ENCODE results near the gene ARAF.

DNA sequence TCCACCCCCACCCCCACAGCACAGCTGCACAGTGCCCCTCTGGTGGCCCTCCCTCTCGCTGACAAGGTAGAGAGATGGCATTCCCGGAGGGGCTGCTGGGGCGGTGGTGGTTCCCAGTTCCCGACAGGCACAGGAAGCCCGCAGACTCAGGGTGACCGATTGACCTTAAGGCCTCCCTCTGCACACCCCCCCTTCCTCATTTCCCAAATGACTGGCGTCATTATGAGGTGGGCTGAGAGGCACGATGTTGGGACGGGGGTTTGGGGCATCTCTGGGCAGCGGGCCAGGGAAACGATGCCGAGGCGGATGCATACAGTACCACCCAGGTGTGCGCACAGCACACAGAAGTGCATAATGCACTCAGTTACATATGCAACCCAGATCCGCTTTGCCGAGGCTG lies 17.7 kb downstream of the ARAF start:
- TF ChIP-seq, protein P1, sequence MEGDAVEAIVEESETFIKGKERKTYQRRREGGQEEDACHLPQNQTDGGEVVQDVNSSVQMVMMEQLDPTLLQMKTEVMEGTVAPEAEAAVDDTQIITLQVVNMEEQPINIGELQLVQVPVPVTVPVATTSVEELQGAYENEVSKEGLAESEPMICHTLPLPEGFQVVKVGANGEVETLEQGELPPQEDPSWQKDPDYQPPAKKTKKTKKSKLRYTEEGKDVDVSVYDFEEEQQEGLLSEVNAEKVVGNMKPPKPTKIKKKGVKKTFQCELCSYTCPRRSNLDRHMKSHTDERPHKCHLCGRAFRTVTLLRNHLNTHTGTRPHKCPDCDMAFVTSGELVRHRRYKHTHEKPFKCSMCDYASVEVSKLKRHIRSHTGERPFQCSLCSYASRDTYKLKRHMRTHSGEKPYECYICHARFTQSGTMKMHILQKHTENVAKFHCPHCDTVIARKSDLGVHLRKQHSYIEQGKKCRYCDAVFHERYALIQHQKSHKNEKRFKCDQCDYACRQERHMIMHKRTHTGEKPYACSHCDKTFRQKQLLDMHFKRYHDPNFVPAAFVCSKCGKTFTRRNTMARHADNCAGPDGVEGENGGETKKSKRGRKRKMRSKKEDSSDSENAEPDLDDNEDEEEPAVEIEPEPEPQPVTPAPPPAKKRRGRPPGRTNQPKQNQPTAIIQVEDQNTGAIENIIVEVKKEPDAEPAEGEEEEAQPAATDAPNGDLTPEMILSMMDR (IDR thresholded peaks at IDR 0.05): no peak
- TF ChIP-seq MYC (IDR thresholded peaks at IDR 0.05; ENCODE audit: borderline replicate concordance, low read length): no peak
- TF ChIP-seq SMC3 (IDR thresholded peaks at IDR 0.05): no peak
- TF ChIP-seq POLR2A (IDR thresholded peaks at IDR 0.05; ENCODE audit: low read length): no peak
- TF ChIP-seq RFX5 (IDR thresholded peaks at IDR 0.05): no peak
- no peak for TF ChIP-seq RAD21 (conservative IDR thresholded peaks at IDR 0.05 in 1 of 2, IDR thresholded peaks at IDR 0.05 in 1 of 2)
- TF ChIP-seq, protein P2, sequence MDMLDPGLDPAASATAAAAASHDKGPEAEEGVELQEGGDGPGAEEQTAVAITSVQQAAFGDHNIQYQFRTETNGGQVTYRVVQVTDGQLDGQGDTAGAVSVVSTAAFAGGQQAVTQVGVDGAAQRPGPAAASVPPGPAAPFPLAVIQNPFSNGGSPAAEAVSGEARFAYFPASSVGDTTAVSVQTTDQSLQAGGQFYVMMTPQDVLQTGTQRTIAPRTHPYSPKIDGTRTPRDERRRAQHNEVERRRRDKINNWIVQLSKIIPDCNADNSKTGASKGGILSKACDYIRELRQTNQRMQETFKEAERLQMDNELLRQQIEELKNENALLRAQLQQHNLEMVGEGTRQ (IDR thresholded peaks at IDR 0.05): no peak
- no peak for TF ChIP-seq MAFK (IDR thresholded peaks at IDR 0.05; ENCODE audit: partially characterized antibody)
- no peak for TF ChIP-seq PHF8 (IDR thresholded peaks at IDR 0.05; ENCODE audit: borderline replicate concordance, low read depth)
- no peak for TF ChIP-seq RARB (CRISPR knock-in tag; IDR thresholded peaks at IDR 0.05)
- TF ChIP-seq ZNF302 (CRISPR knock-in tag; IDR thresholded peaks at IDR 0.05): no peak
- TF ChIP-seq RNF2 (IDR thresholded peaks at IDR 0.05; ENCODE audit: borderline replicate concordance, low read depth): no peak

All from A549 (cell line).